ENCODE results near the gene TRPM3. TPM values are rescaled to one million over a fixed set of nuclear protein-coding genes. Genes with fewer than 3 reads are reported as not detected.

TRPM3 gene
- total RNA-seq, 1 donor from 2014 or later = 0.35 TPM

DNA sequence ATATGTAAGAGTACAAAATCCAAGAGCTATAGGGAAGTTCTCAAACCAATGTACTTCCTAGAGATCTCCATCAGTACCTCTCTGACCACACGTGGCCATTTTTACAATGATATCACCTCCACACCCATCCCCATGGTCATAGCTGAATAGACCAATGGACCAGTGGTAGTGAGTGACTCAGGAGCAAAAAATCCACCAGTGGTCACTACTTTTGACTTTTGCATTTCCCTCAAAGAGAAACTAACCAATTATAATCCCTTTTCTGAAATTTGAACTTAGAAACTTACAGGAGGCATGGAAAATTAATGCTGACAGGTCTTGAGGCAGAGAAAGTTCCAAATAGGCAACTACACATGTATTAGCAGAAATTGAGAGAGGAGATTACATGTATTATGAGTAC, 238.4 kb downstream of the TRPM3 start:
- intact Hi-C loops (cut with DNase I) = no loop called here
- H3K9me3 ChIP-seq = no peaks in the 10 kb centered on the region
- H3K36me3 ChIP-seq = no peaks in the 10 kb centered on the region
- ATAC-seq (no peak), DNase-seq (no peak)
- no peak overlapping the region for H3K4me3 ChIP-seq
- no peaks in the 10 kb centered on the region for H3K4me1 ChIP-seq
- H3K27me3 ChIP-seq = no peaks in the 10 kb centered on the region
- H3K27ac ChIP-seq = no peak overlapping the region
- TF ChIP-seq, protein P1, sequence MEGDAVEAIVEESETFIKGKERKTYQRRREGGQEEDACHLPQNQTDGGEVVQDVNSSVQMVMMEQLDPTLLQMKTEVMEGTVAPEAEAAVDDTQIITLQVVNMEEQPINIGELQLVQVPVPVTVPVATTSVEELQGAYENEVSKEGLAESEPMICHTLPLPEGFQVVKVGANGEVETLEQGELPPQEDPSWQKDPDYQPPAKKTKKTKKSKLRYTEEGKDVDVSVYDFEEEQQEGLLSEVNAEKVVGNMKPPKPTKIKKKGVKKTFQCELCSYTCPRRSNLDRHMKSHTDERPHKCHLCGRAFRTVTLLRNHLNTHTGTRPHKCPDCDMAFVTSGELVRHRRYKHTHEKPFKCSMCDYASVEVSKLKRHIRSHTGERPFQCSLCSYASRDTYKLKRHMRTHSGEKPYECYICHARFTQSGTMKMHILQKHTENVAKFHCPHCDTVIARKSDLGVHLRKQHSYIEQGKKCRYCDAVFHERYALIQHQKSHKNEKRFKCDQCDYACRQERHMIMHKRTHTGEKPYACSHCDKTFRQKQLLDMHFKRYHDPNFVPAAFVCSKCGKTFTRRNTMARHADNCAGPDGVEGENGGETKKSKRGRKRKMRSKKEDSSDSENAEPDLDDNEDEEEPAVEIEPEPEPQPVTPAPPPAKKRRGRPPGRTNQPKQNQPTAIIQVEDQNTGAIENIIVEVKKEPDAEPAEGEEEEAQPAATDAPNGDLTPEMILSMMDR (IDR thresholded peaks at IDR 0.05) = no peak

DNA sequence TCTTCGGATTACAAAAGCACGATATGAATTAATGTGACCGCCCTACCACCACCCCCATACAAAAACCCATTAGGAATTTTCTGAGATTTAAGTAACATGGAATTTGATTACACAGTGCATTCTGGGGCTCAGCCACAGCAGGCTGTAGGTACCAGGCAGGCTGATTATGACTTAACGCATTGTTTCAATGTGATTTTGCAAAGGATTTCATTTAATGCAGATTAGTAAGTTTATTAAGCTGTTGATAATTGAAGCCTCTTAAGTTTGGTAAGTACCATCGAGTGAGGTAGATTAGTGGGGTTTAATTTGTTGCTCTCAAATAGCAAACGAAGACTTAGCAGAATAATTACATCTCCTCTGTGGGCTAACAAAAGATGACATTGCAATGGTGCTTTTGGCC, 240.1 kb downstream of the TRPM3 start:
- Histone ChIP-seq H3K27me3 (no peaks in the 10 kb centered on the region), H3K4me1 (no peaks in the 10 kb centered on the region), H3K36me3 (no peaks in the 10 kb centered on the region), H3K27ac (no peak overlapping the region), H3K4me3 (no peak overlapping the region), H3K9me3 (no peaks in the 10 kb centered on the region)
- ATAC-seq = no peak
- TF ChIP-seq, protein P1 (IDR thresholded peaks at IDR 0.05) = no peak
- DNase-seq = no peak
- intact Hi-C loops (cut with DNase I) = no loop called here

DNA sequence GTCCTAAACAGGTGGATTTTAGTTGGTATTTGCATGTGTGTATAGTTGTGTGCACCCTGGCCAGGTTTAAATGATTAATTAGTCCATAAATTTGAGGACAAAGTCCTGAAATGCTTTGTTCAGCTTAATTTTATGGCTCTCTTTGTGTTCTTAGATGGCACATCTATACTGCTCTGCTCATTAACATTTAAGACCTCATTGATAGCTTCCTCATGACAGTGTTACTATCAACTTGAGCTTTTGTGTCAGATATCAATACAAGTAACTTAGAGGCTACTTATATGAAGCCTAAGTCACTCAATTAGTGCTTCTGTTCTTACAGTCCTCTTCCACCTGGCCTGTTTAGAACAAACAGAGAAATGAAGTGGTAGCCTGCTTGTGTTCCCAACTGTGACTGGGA, 240.9 kb downstream of the TRPM3 start:
- TF ChIP-seq, protein P1 (IDR thresholded peaks at IDR 0.05) = no peak
- H3K4me3 ChIP-seq = no peak overlapping the region
- ATAC-seq (no peak), DNase-seq (no peak)
- no peak overlapping the region for H3K27ac ChIP-seq
- intact Hi-C loops (cut with DNase I) = no loop called here
- H3K27me3 ChIP-seq = no peaks in the 10 kb centered on the region
- no peaks in the 10 kb centered on the region for H3K36me3 ChIP-seq
- H3K4me1 ChIP-seq = no peaks in the 10 kb centered on the region
- H3K9me3 ChIP-seq = no peaks in the 10 kb centered on the region

DNA sequence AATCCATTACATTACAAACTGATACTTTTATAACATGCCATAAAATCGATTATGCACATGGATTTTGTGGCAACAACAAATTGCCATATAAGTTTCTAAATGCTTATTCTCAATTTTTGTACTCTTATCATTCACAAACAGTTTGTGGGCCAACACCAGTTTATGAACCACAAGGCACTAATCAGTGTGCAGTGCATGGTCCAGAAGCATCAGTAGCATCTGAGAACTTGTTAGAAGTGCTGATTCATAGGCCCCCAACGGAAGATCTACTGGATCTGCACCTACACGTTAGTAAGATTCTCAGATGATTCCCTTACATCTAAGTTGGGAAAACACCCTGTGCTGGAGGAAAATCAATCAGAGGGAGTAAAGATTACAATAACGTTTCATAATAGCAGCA, 242.8 kb downstream of the TRPM3 start:
- no peak for DNase-seq
- Histone ChIP-seq H3K36me3 (no peaks in the 10 kb centered on the region), H3K27me3 (no peaks in the 10 kb centered on the region), H3K27ac (no peak overlapping the region), H3K4me3 (no peak overlapping the region), H3K4me1 (no peaks in the 10 kb centered on the region), H3K9me3 (no peaks in the 10 kb centered on the region)
- TF ChIP-seq, protein P1 (IDR thresholded peaks at IDR 0.05) = no peak
- intact Hi-C loops (cut with DNase I) = no loop called here
- no peak for ATAC-seq

DNA sequence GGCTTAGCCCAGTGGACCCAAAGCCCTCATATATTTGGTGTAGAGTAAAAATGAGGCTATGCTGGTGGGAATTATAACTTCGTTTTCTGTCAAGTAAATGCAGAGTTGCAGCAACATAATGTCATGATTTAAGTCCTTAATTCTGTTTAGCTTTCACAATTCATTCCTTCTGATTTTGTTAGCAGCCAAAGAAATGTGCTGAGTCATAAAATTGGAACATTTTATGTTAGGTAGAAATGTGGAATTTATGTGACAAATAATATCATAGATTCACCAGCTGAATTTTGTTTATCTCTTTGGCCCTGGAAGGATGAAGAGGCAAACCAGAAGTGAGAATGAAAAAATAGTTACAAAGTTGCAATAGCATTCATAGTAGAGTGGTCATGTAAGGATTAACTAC, 247.0 kb downstream of the TRPM3 start:
- Histone ChIP-seq H3K4me1 (no peaks in the 10 kb centered on the region), H3K4me3 (no peak overlapping the region), H3K36me3 (no peaks in the 10 kb centered on the region), H3K27ac (no peak overlapping the region), H3K9me3 (no peaks in the 10 kb centered on the region), H3K27me3 (no peaks in the 10 kb centered on the region)
- no peak for DNase-seq
- no peak for ATAC-seq
- TF ChIP-seq, protein P1 (IDR thresholded peaks at IDR 0.05) = no peak
- intact Hi-C loops (cut with DNase I) = no loop called here

DNA sequence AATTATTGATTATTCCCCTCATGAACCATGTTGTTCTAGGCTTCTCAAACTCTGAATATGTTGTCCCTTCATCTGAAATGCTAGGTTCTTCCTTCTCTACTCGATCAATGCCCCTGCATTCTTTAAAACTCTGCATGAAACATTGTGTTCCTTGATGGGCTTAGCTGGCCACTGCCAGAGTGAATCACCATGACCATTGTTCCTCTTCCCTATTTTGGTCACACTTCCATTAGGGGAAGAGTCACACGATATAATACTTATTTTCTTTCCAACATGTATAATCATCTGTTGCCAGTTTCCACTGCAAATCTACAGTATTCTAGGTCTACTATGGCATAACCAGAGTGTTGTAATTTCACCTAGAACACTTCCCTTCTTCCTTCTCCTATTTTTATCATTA, 247.9 kb downstream of the TRPM3 start:
- no peaks in the 10 kb centered on the region for H3K9me3 ChIP-seq
- DNase-seq (no peak), ATAC-seq (no peak)
- TF ChIP-seq, protein P1 (IDR thresholded peaks at IDR 0.05) = no peak
- H3K36me3 ChIP-seq = no peaks in the 10 kb centered on the region
- H3K4me3 ChIP-seq = no peak overlapping the region
- H3K27ac ChIP-seq = no peak overlapping the region
- no peaks in the 10 kb centered on the region for H3K4me1 ChIP-seq
- intact Hi-C loops (cut with DNase I) = no loop called here
- H3K27me3 ChIP-seq = no peaks in the 10 kb centered on the region

Measured in upper lobe of right lung (tissue), 1 donor.